OCI-LY3 (cell line): ENCODE measurements around the gene NBPF3.
"Not testable (repeated sequence)": the region's sequence is repeated elsewhere in the genome, so short reads cannot be mapped to it uniquely, and the experiment has no call there.

Experiments used
- H2AFZ ChIP-seq: fragments of 200-600, 300-600 bp; shearing (Covaris generic); 2 replicates; pipeline ENCODE4 v1.6.0; 2014; ENCODE audit warnings: antibody characterized with exemption, low read depth, low read length
- H3K27ac ChIP-seq: fragments of 200-600, 300-600 bp; sonication (generic); 2 replicates; pipeline ENCODE4 v1.5.1; 2014; ENCODE audit warnings: mild to moderate bottlenecking, low read length, moderate library complexity, mixed read lengths
- H3K27me3 ChIP-seq: fragments of 200-600, 300-600 bp; sonication (generic); 2 replicates; pipeline ENCODE4 v1.6.1; 2014; ENCODE audit warnings: low read depth, low read length, mixed read lengths
- H3K36me3 ChIP-seq: fragments of 200-600, 300-600 bp; sonication (generic); replicated peaks from 2 replicates; pipeline ENCODE3; 2014; ENCODE audit warnings: low read depth, low read length, mixed read lengths
- H3K4me1 ChIP-seq: fragments of 300-600, 200-600 bp; sonication (generic); 2 replicates; pipeline ENCODE4 v1.6.1; 2014; ENCODE audit warnings: low read length, mixed read lengths
- H3K4me2 ChIP-seq: fragments of 200-600, 300-600 bp; sonication (generic); 2 replicates; pipeline ENCODE4 v1.6.1; 2014; ENCODE audit warnings: low read length, mixed read lengths
- H3K4me3 ChIP-seq: fragments of 300-600, 200-600 bp; sonication (generic); 2 replicates; pipeline ENCODE4 v1.5.1; 2014; ENCODE audit warnings: antibody characterized with exemption, mild to moderate bottlenecking, low read length, moderate library complexity
- H3K79me2 ChIP-seq: fragments of 300-600, 200-600 bp; shearing (Covaris generic); 2 replicates; pipeline ENCODE4 v1.6.1; 2014; ENCODE audit warnings: mild to moderate bottlenecking, low read length, mixed read lengths
- H3K9ac ChIP-seq: fragments of 300-600, 200-600 bp; shearing (Covaris generic); 2 replicates; pipeline ENCODE4 v1.6.0; 2014; ENCODE audit warnings: mild to moderate bottlenecking, low read length, moderate library complexity
- H3K9me3 ChIP-seq: fragments of 200-600, 300-600 bp; shearing (Covaris generic); 2 replicates; pipeline ENCODE4 v1.6.1; 2014; ENCODE audit warnings: low read length, mixed read lengths; ENCODE audit not compliant: insufficient read depth
- H4K20me1 ChIP-seq: fragments of 200-600, 300-600 bp; sonication (generic); 2 replicates; pipeline ENCODE4 v1.6.1; 2016; ENCODE audit warnings: low read length, mixed read lengths; ENCODE audit not compliant: insufficient read depth
- CTCF ChIP-seq: fragments of 200-600, 300-600 bp; sonication (generic); IDR thresholded peaks from 2 replicates; pipeline ENCODE4 v1.5.1; 2014; ENCODE audit warnings: antibody characterized with exemption, low read length, low read depth
- EZH2phosphoT487 ChIP-seq: fragments of 200-600 bp; shearing (Covaris generic); IDR thresholded peaks from 2 replicates; pipeline ENCODE4 v1.6.1; 2018; ENCODE audit warnings: antibody characterized with exemption, mixed run types, low read depth

The NBPF3 gene

DNA sequence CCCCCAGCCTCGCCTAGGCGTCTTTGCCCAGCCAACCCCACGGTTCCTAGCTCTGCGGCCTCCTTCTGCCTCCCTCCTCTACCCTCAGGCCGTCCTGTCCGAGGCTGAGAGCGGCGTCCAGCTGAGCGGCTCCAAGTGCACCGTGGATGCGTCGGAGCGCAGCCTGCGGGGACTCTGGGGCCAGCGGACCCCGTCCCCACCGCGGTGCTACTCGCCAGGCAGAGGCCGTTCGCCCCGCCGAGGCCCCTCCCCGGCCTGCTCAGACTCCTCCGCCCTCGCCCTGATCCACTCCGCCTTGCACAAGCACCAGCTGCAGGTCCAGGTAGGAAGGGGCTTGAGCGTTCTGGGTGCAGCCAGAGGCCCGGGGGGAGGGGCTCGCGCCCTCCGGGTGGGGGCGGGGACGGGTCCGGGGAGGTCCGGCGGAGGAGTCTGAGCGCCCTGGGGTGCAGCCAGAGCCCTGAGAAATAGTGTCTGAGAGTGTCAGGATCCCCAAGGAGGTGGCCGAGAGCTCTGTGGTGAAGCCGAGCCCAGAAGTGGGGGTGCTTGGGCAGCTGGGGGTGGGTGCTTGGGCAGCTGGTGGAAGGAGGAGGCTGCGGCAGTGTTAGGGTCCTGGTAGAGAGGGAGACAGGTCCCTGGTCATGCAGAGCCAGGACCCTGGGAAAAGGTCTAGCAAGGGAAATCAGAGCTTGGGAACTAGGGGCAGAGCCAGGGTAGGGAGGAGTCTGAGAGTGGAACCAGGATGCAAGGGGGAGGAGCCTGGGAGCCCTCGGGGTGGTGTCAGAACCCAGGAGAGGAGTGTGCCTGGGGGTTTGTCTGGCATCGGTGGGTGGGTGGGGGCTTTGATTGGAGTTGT, 3.2 kb upstream of the NBPF3 start:
- H3K4me2 ChIP-seq, result no peak overlapping the region
- TF ChIP-seq EZH2phosphoT487 (no peak), CTCF (no peak)
- no peaks in the 10 kb centered on the region for H3K9me3 ChIP-seq
- no peaks in the 10 kb centered on the region; the same call in 1 of the 2 replicates for H3K79me2 ChIP-seq
- H3K27me3 ChIP-seq, result no peaks in the 10 kb centered on the region
- H3K4me1 ChIP-seq, result peaks cover 6% of the 10 kb centered on the region; the same call in 1 of the 2 replicates
- H3K4me3 ChIP-seq, result no peak overlapping the region
- H4K20me1 ChIP-seq, result no peaks in the 10 kb centered on the region
- no peak overlapping the region for H3K9ac ChIP-seq
- H3K36me3 ChIP-seq, result no peaks in the 10 kb centered on the region
- H3K27ac ChIP-seq, result no peak overlapping the region
- no peak overlapping the region for H2AFZ ChIP-seq

- no peak overlapping the region for H3K4me3 ChIP-seq
- peaks cover 6% of the 10 kb centered on the region; the same call in 1 of the 2 replicates for H3K4me1 ChIP-seq
- H3K36me3 ChIP-seq, result no peaks in the 10 kb centered on the region
- no peaks in the 10 kb centered on the region; the same call in 1 of the 2 replicates for H3K79me2 ChIP-seq
- H3K9ac ChIP-seq, result no peak overlapping the region
- H3K27ac ChIP-seq, result no peak overlapping the region
- TF ChIP-seq CTCF (no peak), EZH2phosphoT487 (no peak)
- no peak overlapping the region for H2AFZ ChIP-seq
- H3K4me2 ChIP-seq, result no peak overlapping the region
- no peaks in the 10 kb centered on the region for H3K27me3 ChIP-seq
- H4K20me1 ChIP-seq, result no peaks in the 10 kb centered on the region
- no peaks in the 10 kb centered on the region for H3K9me3 ChIP-seq
Measured at GRCh38 chr1:21437341-21437640, 2.6 kb upstream of the NBPF3 start.

DNA sequence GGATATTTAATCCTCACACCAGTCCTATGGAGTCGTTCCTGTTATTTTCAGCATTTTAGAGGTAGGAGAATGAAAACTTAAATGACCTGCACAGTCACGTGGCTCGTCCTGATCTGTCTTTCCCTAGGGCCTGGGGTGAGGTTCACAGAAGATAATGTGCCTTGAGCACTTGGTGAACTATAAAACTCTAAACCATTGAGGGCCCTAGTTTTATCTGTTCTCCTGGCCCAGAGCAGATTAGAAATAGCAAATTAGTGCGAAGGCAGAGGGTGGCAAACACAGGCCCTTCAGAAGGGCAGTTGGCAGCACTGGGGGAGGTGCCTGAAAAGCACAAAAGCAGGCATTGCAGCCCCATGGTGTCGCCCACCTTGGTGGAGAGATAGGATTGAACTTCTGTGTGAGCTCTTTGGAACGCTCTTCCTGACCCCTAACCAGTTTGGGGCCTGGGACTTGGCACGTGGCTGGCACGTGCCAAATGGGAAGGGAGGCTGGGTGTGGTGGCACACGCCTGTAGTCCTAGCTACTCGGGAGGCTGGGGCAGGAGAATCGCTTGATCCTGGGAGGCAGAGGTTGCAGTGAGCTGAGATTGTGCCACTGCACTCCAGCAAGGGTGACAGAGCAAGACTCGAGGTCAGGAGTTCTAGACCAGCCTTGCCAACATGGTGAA, 1.2 kb upstream of the NBPF3 start:
- H3K36me3 ChIP-seq, H3K4me2 ChIP-seq, H3K9me3 ChIP-seq, H4K20me1 ChIP-seq, H2AFZ ChIP-seq, H3K9ac ChIP-seq, H3K27me3 ChIP-seq, H3K4me3 ChIP-seq, H3K4me1 ChIP-seq, H3K79me2 ChIP-seq, H3K27ac ChIP-seq: not testable (repeated sequence)

GRCh38 chr1:21439345-21439720, 604 bp upstream of the NBPF3 start:
- Histone ChIP-seq H3K79me2 (no peaks in the 10 kb centered on the region; the same call in 1 of the 2 replicates), H3K4me1 (peaks cover 6% of the 10 kb centered on the region; the same call in 1 of the 2 replicates), H3K36me3 (no peaks in the 10 kb centered on the region), H3K9me3 (no peaks in the 10 kb centered on the region), H2AFZ (0 out of 2 replicates have a peak overlapping the region, but pooled peaks have one; percentile 16), H4K20me1 (no peaks in the 10 kb centered on the region), H3K27ac (no peak overlapping the region), H3K9ac (peak overlapping the region; percentile 28), H3K27me3 (no peaks in the 10 kb centered on the region), H3K4me3 (peak overlapping the region; percentile 95), H3K4me2 (peak overlapping the region; percentile 81)
- no peak for TF ChIP-seq CTCF
- TF ChIP-seq EZH2phosphoT487, result no peak

DNA sequence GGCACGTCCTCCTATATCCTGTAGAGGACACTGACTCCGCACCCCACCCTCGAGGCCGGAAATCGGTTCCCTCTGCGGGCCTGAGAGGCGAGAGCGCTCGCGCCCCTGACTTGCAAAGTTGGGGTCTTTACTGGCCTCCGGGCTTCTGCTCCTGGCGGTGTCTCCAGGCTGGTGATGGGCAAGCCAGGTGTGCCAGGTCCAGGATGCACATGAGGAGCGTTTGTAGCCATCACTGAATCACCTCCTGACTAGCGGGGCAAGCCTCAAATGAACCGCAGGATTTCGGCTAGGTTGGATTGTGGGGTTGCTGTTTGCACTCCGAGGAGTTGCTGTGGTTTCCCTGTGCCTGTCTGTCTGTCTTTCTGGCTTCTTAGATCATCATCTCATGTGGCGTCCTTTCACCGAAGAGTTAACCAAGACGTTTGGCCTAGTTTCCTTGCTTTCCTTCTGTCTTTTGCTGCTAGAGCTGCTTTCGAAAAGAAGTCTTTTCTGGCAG, 741 bp downstream of the NBPF3 start:
- not testable (repeated sequence) for H4K20me1 ChIP-seq, H3K9me3 ChIP-seq, H3K27ac ChIP-seq, H3K27me3 ChIP-seq, H3K36me3 ChIP-seq, H2AFZ ChIP-seq, H3K79me2 ChIP-seq, H3K4me1 ChIP-seq
- peak overlapping the region; percentile 95 for H3K4me3 ChIP-seq
- peak overlapping the region; percentile 63; the same call in 1 of the 2 replicates for H3K9ac ChIP-seq
- H3K4me2 ChIP-seq, result peak overlapping the region; percentile 81

DNA sequence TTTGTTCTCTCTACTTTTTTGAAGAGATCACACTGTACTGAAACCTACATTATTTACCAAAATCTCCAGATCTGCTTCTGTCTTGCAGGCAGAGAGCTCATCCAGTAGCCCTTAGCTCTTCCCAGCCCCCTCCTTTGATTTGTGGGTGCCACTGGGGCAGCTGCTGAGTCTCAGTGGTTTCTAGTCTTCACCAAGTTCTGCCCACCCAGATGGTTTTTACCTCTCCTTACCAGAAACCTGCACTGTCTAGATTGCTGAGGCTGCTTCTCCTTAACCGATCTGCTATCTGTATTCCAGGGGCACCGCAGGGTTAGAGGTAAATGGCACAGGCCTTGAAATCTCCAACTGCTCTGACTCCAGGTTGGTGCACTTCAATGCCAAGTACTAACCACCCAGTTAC, 6.7 kb downstream of the NBPF3 start:
- H3K79me2 ChIP-seq, H4K20me1 ChIP-seq, H3K4me1 ChIP-seq, H3K4me3 ChIP-seq, H3K9me3 ChIP-seq, H3K9ac ChIP-seq, H3K27me3 ChIP-seq, H2AFZ ChIP-seq, H3K36me3 ChIP-seq, H3K4me2 ChIP-seq, H3K27ac ChIP-seq: not testable (repeated sequence)
